Measurements from ENCODE around the gene DYNC2H1. TPM values are rescaled to one million over a fixed set of nuclear protein-coding genes. Genes with fewer than 3 reads are reported as not detected.

DYNC2H1 gene
- total and polyA plus RNA-seq, 8 donors: 1.2 to 63.7 (median 14.4) TPM

DNA sequence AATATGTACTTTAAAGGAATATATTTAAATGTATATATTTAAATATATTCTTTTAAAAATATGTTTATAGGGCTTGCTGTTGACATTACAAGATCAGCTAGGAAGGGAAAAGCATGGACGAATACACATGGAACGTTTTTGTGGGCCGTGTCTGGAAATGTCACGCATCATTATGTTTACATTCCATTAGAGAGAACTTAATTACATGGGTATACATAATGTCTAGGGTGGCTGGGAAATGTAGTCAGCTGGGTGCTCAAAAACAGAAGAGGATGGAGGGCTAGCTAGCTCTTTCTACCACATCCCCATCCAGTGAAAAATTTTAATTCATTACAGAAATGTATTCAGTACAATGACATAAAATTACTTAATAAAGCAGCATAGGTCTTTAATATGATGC lies 371.2 kb downstream of the DYNC2H1 start:
- Histone ChIP-seq H3K9me3 (no peaks in the 10 kb centered on the region), H3K36me3 (no peaks in the 10 kb centered on the region), H3K27ac (no peak overlapping the region), H3K4me1 (no peaks in the 10 kb centered on the region), H3K4me3 (no peak overlapping the region), H3K27me3 (no peaks in the 10 kb centered on the region)
- no peak for TF ChIP-seq POLR2A (IDR thresholded peaks at IDR 0.05)
- TF ChIP-seq, protein P1, sequence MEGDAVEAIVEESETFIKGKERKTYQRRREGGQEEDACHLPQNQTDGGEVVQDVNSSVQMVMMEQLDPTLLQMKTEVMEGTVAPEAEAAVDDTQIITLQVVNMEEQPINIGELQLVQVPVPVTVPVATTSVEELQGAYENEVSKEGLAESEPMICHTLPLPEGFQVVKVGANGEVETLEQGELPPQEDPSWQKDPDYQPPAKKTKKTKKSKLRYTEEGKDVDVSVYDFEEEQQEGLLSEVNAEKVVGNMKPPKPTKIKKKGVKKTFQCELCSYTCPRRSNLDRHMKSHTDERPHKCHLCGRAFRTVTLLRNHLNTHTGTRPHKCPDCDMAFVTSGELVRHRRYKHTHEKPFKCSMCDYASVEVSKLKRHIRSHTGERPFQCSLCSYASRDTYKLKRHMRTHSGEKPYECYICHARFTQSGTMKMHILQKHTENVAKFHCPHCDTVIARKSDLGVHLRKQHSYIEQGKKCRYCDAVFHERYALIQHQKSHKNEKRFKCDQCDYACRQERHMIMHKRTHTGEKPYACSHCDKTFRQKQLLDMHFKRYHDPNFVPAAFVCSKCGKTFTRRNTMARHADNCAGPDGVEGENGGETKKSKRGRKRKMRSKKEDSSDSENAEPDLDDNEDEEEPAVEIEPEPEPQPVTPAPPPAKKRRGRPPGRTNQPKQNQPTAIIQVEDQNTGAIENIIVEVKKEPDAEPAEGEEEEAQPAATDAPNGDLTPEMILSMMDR (IDR thresholded peaks at IDR 0.05): no peak
- no peak for TF ChIP-seq EP300 (IDR thresholded peaks at IDR 0.05)
- TF ChIP-seq POLR2AphosphoS5 (IDR thresholded peaks at IDR 0.05): no peak
- intact Hi-C loops (cut with DNase I; ENCODE audit: low total_unique reads): no loop called here
- WGBS, 5 donors: 64 to 80% (median 72%) methylated on average over 4 of the region's 4 CpGs
- no peak for DNase-seq

DNA sequence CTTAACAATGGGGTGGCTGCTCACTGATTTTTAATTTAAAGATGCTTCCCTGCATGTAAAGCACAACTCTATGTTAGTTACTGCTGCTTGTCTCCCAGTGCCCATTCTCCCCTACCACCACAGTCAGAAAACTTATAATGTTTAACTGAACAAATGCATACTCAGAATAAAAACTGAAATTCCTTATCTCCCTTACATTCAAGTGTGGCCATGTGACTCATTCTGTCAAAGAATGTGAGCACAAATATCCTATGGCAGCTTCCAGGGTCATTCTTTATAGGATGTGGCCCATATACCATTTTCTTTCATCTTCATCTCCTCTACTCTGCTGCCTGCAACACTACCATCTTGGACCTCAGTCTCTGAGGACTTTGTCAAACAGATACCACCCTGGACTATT lies 374.8 kb downstream of the DYNC2H1 start:
- Histone ChIP-seq H3K27ac (no peak overlapping the region), H3K9me3 (no peaks in the 10 kb centered on the region), H3K4me3 (no peak overlapping the region), H3K36me3 (no peaks in the 10 kb centered on the region), H3K4me1 (no peaks in the 10 kb centered on the region), H3K27me3 (no peaks in the 10 kb centered on the region)
- TF ChIP-seq POLR2A (IDR thresholded peaks at IDR 0.05) (no peak), EP300 (IDR thresholded peaks at IDR 0.05) (no peak), POLR2AphosphoS5 (IDR thresholded peaks at IDR 0.05) (no peak)
- TF ChIP-seq, protein P1 (IDR thresholded peaks at IDR 0.05): no peak
- intact Hi-C loops (cut with DNase I; ENCODE audit: low total_unique reads): no loop called here
- DNase-seq: no peak

DNA sequence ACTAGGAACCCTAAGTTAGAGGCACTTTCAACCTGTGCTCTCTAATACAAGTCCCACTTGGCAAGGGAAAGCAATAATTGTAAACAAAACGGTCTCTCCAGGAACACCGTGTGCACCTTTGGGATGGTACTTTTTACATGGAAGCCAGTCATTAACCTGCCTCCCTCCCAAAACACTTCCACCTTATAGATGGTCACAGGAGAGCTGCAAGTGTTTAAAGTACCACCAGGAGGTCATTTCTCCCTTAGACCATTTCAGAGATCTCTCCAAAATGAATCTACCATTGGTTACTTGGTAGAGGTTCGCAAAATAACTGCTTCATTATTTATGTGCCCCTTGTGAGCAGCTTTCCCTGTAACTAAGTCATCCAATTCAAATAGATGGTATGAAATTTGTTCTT lies 375.3 kb downstream of the DYNC2H1 start:
- DNase-seq: no peak
- Histone ChIP-seq H3K9me3 (no peaks in the 10 kb centered on the region), H3K4me3 (no peak overlapping the region), H3K4me1 (no peaks in the 10 kb centered on the region), H3K27me3 (no peaks in the 10 kb centered on the region), H3K27ac (no peak overlapping the region), H3K36me3 (no peaks in the 10 kb centered on the region)
- no peak for TF ChIP-seq POLR2AphosphoS5 (IDR thresholded peaks at IDR 0.05)
- TF ChIP-seq, protein P1 (IDR thresholded peaks at IDR 0.05): no peak
- no peak for TF ChIP-seq POLR2A (IDR thresholded peaks at IDR 0.05)
- TF ChIP-seq EP300 (IDR thresholded peaks at IDR 0.05): no peak
- 86 to 97% (median 92%) methylated on average over 3 of the region's 3 CpGs for WGBS, 5 donors
- intact Hi-C loops (cut with DNase I; ENCODE audit: low total_unique reads): no loop called here

DNA sequence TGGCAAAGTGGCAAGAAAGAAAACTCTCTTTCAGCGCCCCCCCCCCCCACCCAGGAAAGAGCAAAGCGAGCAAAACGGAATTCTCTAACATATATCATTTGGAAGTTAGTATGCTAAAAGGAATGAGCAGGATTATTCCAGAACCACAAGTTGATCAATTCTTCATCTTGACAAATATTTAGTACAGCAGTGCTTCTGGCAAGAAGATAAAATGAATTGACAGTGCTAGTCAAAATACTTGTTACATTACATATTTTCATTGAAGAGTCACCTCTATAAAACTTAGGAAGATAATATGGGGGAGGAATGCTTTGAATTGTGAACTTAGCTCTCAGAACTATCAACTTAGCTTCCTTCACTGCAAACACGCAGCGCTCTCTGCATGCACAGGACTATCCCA lies 377.4 kb downstream of the DYNC2H1 start:
- WGBS, 5 donors: 83 to 90% (median 87%) methylated on average over 5 of the region's 5 CpGs
- TF ChIP-seq POLR2AphosphoS5 (IDR thresholded peaks at IDR 0.05) (no peak), POLR2A (IDR thresholded peaks at IDR 0.05) (no peak), EP300 (IDR thresholded peaks at IDR 0.05) (no peak)
- TF ChIP-seq, protein P1 (IDR thresholded peaks at IDR 0.05): no peak
- no peaks in the 10 kb centered on the region for H3K36me3 ChIP-seq
- no peaks in the 10 kb centered on the region for H3K4me1 ChIP-seq
- no peak for DNase-seq
- H3K4me3 ChIP-seq: no peak overlapping the region
- no peak overlapping the region for H3K27ac ChIP-seq
- intact Hi-C loops (cut with DNase I; ENCODE audit: low total_unique reads): no loop called here
- H3K9me3 ChIP-seq: peaks cover 0 to 11% (median 4%) of the 10 kb centered on the region in 4 donors
- H3K27me3 ChIP-seq: no peaks in the 10 kb centered on the region
